ENCODE data around the gene TENM3. TPM values are rescaled to one million over a fixed set of nuclear protein-coding genes. Genes with fewer than 3 reads are reported as not detected.

TENM3 gene
- total and polyA plus RNA-seq, 3 donors from 2014 or later, result 10.9 to 42.7 (median 42.2) TPM

- Histone ChIP-seq H3K27ac (no peak overlapping the region), H3K27me3 (no peaks in the 10 kb centered on the region), H3K36me3 (ENCODE audit: low read depth, missing control alignments) (no peaks in the 10 kb centered on the region), H3K9me3 (no peaks in the 10 kb centered on the region), H3K4me3 (no peak overlapping the region), H3K4me1 (no peaks in the 10 kb centered on the region)
- no peak for DNase-seq
- intact Hi-C loops (cut with DNase I; ENCODE audit: low total_unique reads), result no loop called here
- no peak for TF ChIP-seq POLR2A (IDR thresholded peaks at IDR 0.05)
- no peak for TF ChIP-seq CTCF (IDR thresholded peaks at IDR 0.05)
- WGBS, 2 donors, result 89% methylated on average over 7 of the region's 7 CpGs
These were observed 412.1 kb downstream of the TENM3 start for GRCh38 chr4:182655340-182655739.

GRCh38 chr4:182662551-182662950 lies 419.3 kb downstream of the TENM3 start:
- H3K9me3 ChIP-seq, result no peaks in the 10 kb centered on the region
- 78 to 90% methylated on average over 2 of the region's 2 CpGs for WGBS, 2 donors
- intact Hi-C loops (cut with DNase I; ENCODE audit: low total_unique reads), result no loop called here
- no peak overlapping the region for H3K4me3 ChIP-seq
- H3K4me1 ChIP-seq, result no peaks in the 10 kb centered on the region
- H3K36me3 ChIP-seq (ENCODE audit: low read depth, missing control alignments), result no peaks in the 10 kb centered on the region
- H3K27me3 ChIP-seq, result no peaks in the 10 kb centered on the region
- DNase-seq, result no peak
- H3K27ac ChIP-seq, result no peak overlapping the region
- TF ChIP-seq CTCF (IDR thresholded peaks at IDR 0.05) (no peak), POLR2A (IDR thresholded peaks at IDR 0.05) (no peak)

GRCh38 chr4:182671231-182671630 lies 428.0 kb downstream of the TENM3 start:
- intact Hi-C loops (cut with DNase I; ENCODE audit: low total_unique reads), result no loop called here
- DNase-seq, result no peak
- WGBS, 2 donors, result 77 to 87% methylated on average over 3 of the region's 3 CpGs

GRCh38 chr4:182671749-182672148 lies 428.5 kb downstream of the TENM3 start:
- Histone ChIP-seq H3K4me1 (no peaks in the 10 kb centered on the region), H3K27ac (no peak overlapping the region), H3K36me3 (ENCODE audit: low read depth, missing control alignments) (no peaks in the 10 kb centered on the region), H3K4me3 (no peak overlapping the region), H3K27me3 (no peaks in the 10 kb centered on the region), H3K9me3 (no peaks in the 10 kb centered on the region)
- intact Hi-C loops (cut with DNase I; ENCODE audit: low total_unique reads), result no loop called here
- 52 to 61% methylated on average over 5 of the region's 5 CpGs for whole genome bisulfite sequencing, 2 donors
- TF ChIP-seq CTCF (IDR thresholded peaks at IDR 0.05), result no peak
- TF ChIP-seq POLR2A (IDR thresholded peaks at IDR 0.05), result no peak
- DNase-seq, result no peak

More at GRCh38 chr4:182671231-182671630, 428.0 kb downstream of the TENM3 start:
- Histone ChIP-seq H3K36me3 (ENCODE audit: low read depth, missing control alignments) (no peaks in the 10 kb centered on the region), H3K27me3 (no peaks in the 10 kb centered on the region), H3K4me1 (no peaks in the 10 kb centered on the region), H3K9me3 (no peaks in the 10 kb centered on the region), H3K27ac (no peak overlapping the region), H3K4me3 (no peak overlapping the region)
- no peak for TF ChIP-seq POLR2A (IDR thresholded peaks at IDR 0.05)
- TF ChIP-seq CTCF (IDR thresholded peaks at IDR 0.05), result no peak

- H3K4me3 ChIP-seq, result no peak overlapping the region
- no peaks in the 10 kb centered on the region for H3K9me3 ChIP-seq
- H3K27me3 ChIP-seq, result no peaks in the 10 kb centered on the region
- WGBS, 2 donors, result 93 to 100% methylated on average over 4 of the region's 4 CpGs
- no peak for DNase-seq
- no peaks in the 10 kb centered on the region for H3K36me3 ChIP-seq (ENCODE audit: low read depth, missing control alignments)
- TF ChIP-seq CTCF (IDR thresholded peaks at IDR 0.05) (no peak), POLR2A (IDR thresholded peaks at IDR 0.05) (no peak)
- H3K4me1 ChIP-seq, result no peaks in the 10 kb centered on the region
- H3K27ac ChIP-seq, result no peak overlapping the region
- intact Hi-C loops (cut with DNase I; ENCODE audit: low total_unique reads), result no loop called here
These were observed 435.4 kb downstream of the TENM3 start for GRCh38 chr4:182678590-182678989.

Measured in testis (tissue), 3 donors.